ENCODE measurements around the gene CLEC10A.

DNA sequence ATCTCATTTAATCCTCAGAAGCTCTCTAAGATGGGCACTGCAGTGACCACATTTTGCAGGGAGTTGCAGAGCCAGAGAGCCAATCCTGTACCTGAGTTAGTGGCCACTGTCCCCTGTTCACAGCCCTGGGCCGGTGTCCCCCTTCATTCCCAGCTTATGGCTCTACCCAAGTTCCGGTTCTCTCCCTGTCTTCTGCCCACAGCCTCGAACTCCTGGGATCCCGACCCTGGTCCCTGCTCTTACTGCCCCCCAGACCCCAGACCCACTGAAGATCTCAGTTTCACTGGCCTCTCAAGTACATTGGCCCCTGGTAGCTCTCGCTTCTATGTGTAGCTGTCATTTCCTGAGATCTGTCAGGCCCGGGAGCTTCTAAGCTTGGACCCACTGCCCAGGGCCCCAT is 22.4 kb upstream of the CLEC10A start:
- TF ChIP-seq, protein P1, sequence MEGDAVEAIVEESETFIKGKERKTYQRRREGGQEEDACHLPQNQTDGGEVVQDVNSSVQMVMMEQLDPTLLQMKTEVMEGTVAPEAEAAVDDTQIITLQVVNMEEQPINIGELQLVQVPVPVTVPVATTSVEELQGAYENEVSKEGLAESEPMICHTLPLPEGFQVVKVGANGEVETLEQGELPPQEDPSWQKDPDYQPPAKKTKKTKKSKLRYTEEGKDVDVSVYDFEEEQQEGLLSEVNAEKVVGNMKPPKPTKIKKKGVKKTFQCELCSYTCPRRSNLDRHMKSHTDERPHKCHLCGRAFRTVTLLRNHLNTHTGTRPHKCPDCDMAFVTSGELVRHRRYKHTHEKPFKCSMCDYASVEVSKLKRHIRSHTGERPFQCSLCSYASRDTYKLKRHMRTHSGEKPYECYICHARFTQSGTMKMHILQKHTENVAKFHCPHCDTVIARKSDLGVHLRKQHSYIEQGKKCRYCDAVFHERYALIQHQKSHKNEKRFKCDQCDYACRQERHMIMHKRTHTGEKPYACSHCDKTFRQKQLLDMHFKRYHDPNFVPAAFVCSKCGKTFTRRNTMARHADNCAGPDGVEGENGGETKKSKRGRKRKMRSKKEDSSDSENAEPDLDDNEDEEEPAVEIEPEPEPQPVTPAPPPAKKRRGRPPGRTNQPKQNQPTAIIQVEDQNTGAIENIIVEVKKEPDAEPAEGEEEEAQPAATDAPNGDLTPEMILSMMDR (IDR thresholded peaks at IDR 0.05): no peak
- no peak for TF ChIP-seq POLR2A (IDR thresholded peaks at IDR 0.05)
